IPS-NIHi11 (cell line): ENCODE results near the gene RRP36.

ENCODE experiments used
- DNase-seq: peaks from one replicate; pipeline ENCODE4 v3.0.0; 2012; ENCODE audit warnings: mixed read lengths, low spot score

Gene RRP36

DNA sequence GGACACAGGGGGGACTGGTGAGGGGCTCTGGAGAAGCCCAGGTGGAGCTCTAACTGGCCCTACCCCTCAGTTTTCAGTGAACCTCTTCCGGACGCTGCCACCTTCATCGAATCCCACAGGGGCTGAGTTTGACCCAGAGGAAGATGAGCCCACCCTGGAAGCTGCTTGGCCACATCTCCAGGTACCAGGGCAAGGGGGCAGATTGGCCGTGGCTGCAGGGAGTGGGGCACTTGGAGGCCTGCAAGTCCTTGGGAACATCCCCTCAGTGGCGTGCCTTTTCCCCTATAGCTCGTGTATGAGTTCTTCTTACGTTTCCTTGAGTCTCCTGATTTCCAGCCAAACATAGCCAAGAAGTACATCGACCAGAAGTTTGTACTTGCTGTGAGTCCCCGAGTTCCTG is 14.3 kb upstream of the RRP36 start:
- DNase-seq = no peak

DNA sequence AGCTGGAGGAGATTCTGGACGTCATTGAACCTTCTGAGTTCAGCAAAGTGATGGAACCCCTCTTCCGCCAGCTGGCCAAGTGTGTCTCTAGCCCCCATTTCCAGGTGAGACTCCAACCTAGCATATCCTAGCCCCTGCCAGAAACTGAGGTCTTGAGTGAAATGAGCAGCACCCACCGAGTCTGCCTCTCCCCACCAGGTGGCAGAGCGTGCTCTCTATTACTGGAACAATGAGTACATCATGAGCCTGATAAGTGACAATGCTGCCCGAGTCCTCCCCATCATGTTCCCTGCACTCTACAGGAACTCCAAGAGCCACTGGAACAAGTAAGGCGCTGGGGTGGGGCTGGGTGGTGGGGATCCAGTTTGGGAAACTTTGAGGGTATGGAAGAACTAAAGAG is 12.3 kb upstream of the RRP36 start:
- peak; percentile 48 for DNase-seq

DNA sequence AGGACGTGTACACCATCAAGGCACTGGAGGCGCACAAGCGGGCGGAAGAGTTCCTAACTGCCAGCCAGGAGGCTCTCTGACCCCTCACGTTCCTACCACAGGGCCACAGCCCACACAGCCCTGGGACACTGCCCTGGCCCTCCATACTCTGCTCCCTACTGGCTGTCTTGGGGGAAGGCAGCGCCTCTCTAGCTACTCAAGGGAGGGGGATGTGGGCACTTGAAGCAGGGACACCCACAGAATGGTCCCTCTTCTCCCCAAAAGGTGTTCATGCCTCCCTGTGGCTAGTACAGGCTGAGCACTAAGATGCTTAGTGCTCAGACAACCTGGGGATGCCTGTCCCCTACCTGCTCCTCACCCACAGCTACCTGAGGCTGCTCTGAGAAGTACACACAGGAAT is 10.2 kb upstream of the RRP36 start:
- DNase-seq = no peak

DNA sequence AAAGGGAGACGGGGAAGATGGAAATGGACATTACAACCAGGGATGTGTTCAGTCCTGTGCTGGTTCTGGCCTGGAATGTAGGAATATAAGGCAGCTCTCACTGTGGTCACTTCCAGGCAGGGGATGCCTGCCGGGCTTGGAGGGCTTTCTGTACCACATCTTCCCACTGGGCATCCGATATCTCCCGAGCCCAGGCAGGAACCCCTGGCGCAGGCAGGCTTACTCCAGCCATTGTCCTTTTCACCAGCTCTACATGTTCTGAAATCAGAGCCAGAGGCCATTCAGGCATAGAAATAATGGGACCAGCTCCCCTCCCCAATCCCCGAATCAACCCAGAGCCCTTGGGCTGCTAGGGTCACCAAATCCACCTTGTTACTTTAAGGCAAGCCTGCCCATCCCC is 9.1 kb upstream of the RRP36 start:
- no peak for DNase-seq

DNA sequence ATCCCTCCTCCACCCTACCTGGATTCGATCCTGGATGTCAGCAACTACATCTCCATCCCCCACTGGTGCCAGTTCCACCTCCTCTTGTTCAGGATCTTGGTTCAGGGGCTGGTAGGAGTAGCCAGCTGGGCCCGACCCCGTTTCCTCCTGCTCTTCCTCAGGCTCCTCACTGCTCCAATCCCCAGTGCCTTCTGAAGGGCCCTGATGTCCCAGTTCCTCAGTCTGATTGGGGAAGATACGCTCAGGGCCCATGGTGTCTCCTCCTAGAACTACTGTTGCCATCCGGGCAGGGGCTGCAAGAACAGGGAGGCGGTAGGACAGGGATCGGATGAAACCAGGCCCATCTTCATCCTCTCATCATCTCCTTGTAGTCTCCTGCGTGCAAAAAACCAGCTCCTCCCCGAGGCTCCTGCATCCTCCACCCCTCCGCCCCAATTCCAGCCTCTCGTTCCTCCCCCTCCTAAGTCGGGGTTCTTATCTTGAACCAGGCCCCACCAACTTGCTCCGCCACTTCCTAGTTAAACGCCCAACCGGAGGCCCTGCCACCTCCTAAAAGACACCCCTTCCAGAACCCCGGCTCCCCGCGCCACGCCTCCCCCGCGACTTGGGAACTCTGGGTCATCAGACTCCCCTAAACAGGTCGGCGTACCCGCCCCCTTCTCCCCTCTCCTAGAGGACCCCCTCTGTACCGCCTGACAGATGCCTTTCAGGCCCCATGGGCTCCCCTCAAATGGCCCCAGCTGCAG is 8.2 kb upstream of the RRP36 start:
- DNase-seq = no peak

DNA sequence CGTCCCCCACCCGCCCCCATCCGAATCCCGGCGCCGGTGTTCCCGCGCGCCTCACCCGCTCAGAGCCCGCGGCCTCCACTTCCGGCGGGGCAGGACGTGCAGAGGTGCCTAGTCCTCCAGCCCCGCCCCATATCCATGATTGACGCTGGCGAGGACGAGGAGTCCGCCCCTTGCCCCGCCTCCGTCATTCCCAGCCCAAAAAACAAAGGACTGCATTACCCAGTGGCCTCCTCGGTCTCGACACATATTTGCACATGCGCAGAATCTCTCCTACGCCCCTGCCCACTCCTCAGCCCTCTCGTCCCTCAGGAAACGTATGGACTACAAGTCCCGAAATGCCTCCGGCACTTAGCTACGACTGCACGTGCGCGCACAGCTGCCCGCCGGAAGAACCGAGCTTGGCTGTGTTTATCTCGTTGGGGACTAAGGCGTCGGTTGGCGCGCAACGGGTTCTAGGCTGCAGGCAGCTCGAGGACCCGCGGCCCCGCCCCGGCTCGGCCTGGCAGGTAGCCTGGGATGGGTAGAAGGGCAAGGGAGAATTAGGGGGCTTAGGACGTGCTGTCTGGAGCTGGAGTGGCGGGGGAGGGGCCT is 7.5 kb upstream of the RRP36 start, which contains the start of the genes KLHDC3 and MEA1:
TSS of gene KLHDC3 (plus strand) at position 407 of the 591 bp plus-strand sequence. CDS start 2,944 bp downstream, outside the sequence.
TSS of gene MEA1 (minus strand) at position 104 of the 591 bp plus-strand sequence. CDS start 133 bp downstream, outside the sequence.
- DNase-seq = peak; percentile 96

DNA sequence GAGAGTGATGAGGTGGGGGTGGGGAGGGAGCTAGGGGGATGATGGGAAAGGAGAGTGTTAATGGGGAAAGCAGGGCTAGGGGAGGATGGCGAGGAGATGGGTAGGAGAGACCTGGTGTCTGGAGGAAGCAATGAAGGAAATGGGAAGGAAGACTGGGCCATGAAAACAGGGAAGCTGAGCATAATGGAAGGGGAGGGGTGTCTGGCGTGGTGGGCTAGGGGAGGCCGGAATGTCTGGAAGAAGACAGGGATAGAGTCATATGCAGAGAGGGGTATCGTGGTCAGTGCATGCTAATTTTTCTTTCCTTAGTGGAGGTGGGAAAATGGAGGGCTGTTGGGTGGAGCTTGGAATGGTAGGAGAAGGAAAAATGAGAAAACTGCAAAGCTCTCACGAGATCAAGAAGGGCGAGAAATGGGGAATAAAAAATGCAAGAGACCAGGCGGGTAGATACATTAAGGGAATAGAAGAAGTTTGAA is 7.0 kb upstream of the RRP36 start:
- no peak for DNase-seq

DNA sequence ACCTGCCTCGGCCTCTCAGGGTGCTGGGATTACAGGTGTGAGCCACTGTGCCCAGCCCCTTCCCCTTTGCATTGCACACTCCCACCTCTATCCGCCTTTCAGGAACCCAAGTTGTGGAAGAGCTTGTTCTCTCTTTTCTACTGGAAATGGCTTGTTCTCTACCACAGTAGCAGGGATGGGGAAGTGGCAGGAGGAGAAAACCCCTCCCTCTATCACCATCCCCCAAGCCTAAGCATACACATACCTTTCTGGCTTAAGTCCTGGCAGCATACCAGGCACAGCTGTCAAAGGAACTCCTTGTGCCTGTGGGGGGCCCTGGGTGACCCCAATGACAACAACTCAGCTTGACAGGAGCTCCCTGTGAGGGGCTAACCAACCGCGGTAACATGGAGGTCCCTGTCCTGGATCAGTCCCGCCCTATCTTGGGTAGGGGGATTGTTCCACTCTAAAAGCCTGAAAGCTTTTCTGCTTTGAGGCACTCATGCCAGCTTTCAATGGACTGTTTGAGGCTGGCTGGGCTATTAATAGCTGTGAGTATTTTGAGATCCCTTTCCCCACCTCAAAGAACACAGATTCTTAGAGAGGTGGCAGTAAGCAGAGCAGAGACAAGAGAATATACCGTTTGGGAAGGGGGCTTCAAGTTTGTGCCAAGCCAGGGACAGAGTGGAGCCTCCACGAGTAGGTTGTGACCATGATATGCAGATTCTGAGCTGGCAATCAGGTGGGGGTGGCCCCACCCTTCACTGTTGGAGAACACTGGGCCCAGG is 5.1 kb upstream of the RRP36 start:
- DNase-seq = no peak

DNA sequence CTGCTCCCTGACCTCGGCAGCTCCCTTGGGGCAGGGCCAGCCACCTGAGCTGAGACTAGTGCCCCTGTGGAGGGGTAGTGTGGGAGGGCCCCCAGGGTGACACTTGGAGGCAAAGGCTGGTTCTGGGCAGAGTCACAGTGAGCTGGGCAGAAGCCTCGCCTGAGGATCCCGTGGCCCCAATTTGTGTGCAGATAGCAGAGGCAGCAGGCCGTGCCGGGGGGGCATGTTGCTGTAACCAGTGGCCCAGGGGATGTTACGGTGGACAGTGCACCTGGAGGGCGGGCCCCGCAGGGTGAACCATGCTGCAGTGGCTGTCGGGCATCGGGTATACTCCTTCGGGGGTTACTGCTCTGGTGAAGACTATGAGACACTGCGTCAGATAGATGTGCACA is 4.5 kb upstream of the RRP36 start:
- no peak for DNase-seq

DNA sequence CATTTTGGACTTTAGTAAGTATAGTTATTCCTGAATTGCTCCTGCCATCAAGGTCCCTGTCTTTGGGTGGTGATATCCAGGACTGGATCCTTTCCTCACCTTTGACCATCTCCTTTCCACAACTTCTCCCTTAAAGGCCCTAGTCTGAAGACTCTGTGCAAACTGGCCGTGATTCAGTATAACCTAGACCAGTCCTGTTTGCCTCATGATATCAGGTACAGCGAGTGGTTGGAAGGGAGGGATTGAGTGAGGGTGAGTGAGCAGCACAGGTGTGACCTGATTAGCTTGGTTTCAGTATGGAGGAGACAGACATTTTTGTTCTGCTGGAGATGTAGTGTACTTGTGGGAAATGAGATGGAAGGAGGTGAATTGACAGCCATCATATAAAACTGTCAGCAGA is 2.3 kb upstream of the RRP36 start:
- no peak for DNase-seq

DNA sequence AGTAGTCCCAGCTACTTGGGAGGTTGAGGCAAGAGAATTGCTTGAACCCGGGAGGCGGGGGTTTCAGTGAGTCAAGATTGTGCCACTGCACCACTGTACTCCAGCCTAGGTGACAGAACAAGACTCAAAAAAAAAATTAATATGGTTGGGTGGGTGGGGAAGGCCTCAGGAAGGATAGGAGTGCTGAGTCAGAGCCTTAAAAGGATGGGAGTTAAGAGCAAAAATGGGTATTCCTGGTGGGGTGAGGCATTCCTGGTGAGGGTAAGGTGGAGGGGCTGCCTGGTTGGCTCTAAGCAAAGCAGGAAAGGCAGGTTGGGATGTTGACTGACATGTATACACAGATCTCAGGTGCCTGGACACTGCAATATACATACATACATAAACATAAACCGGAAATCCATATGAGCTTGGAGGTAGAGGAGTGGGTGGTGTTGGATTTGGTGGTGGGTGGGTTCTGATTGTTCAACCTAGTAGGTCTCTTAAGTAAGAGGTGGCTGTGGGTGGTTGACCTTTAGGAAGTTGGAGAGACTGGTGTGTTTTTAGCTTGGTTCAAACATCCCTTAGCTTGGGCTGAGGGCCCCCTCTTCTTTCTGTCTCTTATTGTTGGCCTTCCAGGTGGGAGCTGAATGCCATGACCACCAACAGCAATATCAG is 1.2 kb upstream of the RRP36 start:
- DNase-seq = no peak

DNA sequence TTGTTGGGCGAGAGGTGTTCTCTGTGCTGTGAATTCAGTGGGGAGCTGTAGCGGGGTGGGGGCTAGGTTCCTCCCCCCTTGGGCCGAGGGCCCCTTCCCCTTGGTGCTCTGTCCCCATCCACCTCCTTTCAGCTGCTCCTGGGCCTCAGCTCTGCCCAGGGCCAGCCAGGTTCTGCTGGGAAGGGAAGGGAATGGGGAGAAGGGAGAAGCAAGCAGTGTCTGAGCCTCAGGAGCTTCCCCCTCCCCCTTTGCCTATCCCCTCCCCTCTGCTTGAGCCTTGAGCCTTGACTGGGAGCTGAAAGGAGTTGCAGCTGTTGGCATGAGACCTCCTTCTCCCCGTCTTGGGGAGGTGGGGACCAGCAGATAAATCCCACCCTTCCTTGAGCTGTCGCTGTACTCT is 576 bp upstream of the RRP36 start:
- DNase-seq = peak; percentile 69

DNA sequence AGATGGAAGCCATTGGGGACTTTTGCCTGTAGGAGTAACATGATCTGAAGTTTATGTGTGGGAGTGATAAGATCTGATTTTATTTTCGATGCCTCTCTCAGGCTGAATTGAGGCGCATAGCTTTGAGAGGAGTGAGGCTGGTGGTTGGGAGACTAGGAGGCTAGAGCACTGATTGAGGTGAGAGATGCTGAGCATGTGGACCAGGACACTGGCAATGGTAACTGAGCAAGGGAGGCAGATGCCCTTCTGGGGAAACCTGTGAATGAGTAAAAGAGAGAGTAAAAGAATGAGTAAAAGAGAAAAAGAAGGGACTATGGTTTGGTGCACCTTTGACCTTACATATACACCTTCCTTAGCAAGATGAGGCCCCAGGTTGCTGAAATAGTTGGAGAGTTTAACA is 3.0 kb downstream of the RRP36 start:
- no peak for DNase-seq

DNA sequence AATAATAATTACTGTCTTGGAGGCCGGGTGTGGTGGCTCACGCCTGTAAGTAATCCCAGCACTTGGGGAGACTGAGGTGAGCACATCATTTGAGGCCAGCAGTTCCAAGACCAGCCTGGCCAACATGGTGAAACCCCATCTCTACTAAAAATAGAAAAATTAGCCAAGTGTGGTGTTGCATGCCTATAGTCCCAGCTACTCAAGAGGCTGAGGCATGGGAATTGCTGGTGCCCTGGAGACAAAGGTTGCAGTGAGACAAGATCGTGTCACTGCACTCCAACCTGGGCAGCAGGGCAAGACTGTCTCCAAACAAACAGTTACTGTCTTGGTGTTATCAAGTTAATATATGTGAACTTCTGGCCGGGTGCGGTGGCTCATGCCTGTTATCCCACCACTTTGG is 4.9 kb downstream of the RRP36 start:
- no peak for DNase-seq

DNA sequence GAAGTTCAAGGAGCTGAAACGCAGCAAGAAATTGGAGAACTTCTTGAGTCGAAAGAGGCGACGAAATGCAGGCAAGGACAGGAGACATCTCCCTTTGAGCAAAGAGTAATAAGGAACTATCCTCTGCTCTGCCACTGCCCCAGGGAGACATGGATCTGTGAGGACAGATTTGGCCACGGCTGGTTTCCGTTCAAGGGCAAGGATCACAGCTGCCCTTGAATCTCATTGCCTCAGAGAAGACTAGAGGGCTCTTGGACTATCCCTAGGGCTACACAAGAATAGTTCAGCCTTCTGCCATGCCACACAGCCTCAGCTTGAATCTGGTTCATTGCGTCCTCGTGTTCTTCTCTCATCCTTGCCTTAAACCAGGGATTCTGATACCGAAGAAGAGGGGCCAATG is 7.7 kb downstream of the RRP36 start:
- DNase-seq = no peak

DNA sequence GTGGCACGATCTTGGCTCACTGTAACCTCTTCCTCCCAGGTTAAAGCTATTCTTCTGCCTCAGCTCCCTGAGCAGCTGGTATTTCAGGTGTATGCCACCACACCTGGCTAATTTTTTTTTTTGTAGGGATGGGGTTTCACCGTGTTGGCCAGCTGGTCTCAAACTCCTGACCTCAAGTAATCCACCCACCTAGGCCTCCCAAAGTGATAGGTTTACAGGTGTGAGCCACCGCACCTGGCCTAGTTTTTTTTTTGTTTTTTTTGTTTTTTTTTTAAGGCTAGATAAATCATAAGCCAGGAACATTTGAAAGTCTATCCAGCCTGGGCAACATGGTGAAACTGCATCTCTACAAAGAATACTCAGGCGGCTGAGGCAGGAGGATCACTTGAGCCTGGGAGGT is 10.9 kb downstream of the RRP36 start:
- DNase-seq = no peak

DNA sequence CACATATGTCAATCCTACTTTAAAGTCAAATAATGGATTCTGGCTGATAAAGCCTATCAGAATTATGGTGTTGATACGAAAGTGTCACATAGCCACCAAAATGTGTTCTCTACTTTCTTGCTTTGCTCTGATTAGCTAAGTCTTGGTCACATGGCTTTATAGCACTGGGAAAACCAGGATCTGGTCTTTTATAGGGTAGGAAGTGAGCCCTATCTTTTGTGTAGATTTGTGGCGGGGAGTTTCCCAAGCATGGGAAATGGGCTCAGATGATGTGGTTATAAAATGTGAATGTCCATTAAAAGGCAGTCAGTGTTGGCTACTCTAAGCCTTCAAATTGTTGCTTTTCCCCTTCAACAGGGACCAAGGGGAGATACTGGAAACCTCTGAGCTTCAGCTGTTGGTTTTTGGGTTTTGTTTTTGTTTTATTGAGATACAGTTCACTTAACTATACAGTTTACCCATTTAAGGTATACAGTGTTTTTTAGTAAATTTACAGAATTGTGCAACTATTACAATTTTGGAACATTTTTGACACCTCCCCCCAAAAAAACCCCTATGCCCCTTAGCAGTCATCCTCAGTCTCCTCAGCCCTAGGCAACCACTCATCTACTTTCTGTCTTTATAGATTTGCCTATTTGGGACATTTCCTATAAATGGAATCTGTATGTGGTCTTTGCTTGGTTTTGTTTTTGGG is 12.2 kb downstream of the RRP36 start:
- no peak for DNase-seq

DNA sequence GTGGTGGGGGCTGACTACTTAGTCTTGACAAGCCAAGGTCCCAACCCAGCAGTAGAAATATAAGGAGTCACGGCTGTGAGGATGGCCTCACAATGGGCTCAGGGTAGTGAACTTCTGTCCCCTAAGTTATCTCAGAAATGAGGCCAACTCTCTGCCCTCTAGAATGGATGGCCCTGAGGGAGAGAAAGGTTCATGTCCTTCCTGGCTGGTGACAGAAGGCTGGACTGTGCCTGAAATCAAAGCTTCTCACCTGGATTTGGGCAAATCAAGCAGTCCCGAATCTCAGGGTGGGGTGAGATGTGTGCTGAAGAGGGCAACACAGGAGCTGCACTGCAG is 12.7 kb downstream of the RRP36 start:
- DNase-seq = no peak

DNA sequence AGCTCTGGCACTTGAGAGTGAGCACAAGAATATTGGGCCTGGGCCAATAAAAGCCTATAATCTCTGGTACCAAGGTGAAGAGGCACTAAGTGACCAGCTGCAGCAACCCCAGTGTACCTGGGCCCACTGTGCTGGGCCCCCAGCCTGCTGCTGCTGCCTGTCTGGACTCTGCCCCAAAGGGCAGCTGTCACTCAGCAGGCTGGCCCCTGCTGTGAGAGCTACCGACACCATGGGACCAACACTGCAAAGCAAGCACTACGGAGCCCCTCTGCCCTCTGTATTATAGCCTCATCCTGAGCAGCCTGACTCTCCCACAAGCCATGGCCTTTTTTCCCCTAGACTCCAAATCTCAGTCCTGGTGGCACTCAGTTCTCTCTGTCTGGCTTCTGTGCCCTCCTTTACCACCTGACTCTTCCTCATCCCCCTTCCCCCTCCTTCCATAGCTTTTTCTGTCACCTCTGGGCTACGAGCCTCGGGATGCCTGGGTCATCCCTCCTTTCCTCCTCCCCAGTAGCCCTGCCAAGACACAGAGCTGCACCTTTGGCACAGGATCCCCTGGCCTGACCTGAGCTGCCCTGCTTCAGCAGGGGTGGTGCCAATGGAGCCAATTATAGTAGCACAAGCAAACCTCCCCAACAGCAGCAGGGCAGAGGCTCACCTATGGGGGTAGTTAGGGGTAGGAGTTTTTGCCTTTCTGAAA is 14.2 kb downstream of the RRP36 start:
- no peak for DNase-seq

DNA sequence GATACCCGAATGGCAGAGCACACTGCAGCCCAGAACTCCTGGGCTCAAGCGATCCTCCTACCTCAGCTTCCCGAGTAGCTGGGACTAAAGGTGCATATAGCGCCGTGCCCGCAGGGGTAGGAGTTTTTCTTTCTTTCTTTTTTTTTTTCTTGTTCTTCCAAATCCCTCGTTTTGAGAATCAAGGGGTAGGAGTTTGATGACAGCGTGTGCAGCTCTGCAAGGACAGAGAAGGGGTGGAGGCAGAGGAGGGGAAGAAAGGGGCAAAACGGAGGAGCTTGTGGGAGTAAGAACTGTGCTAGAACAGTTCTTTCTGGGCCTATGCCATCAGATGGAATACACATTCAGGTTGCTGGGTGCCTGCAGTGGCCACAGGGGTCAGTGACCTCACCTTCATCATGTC is 15.3 kb downstream of the RRP36 start:
- no peak for DNase-seq

DNA sequence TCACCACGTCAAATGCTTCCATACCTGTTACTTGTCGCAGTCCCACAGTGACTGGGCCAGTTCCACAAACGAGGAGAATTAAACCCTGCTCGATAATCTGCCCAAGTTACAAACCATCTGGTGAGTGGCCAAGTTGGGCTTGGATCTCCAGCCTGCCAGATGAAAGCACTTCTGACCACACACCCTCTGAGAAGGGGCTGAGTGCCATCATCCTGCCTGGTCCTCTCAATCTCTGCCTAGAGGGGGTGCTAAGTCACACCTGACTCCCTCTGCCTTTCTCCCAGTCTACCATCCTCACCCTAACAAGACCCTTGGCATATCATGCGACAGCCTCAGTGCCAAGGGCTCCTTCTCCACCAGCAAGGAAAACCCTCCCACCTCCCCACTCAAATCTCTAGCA is 15.8 kb downstream of the RRP36 start:
- DNase-seq = no peak
